ENCODE results near the gene NBEAL2. TPM values are rescaled to one million over a fixed set of nuclear protein-coding genes. Genes with fewer than 3 reads are reported as not detected.
A peak's percentile ranks its signal among the peaks of the same experiment; 100 is the strongest.

The NBEAL2 gene
- 11.4 TPM for total RNA-seq
- long read RNA-seq, partial matches to known transcripts, result 8 of 15 reads
- long read RNA-seq, other reads (novel, unspliced or antisense), result 7 of 15 reads

- DNase-seq, result peak; percentile 98
- ATAC-seq, result peak; percentile 84
- intact Hi-C loops (cut with micrococcal nuclease), result no loop called here
Measured at GRCh38 chr3:46978985-46979944, at the start of gene NBEAL2. TSS of gene NBEAL2 (plus strand) at chr3:46979666. CDS start at chr3:46979862, 196 bp downstream.

GRCh38 chr3:46930166-46930944 lies 49.1 kb upstream of the NBEAL2 start:
- ATAC-seq, result no peak

GRCh38 chr3:46930945-46931403 lies 48.5 kb upstream of the NBEAL2 start:
- ATAC-seq (no peak), DNase-seq (no peak)
- intact Hi-C loops (cut with micrococcal nuclease), result no loop called here

More at GRCh38 chr3:46930166-46930944, 49.1 kb upstream of the NBEAL2 start:
- DNase-seq, result peak; percentile 48
- intact Hi-C loops (cut with micrococcal nuclease), result no loop called here

GRCh38 chr3:46931631-46932331 lies 47.7 kb upstream of the NBEAL2 start:
- peak; percentile 76 for DNase-seq
- no peak for ATAC-seq
- intact Hi-C loops (cut with micrococcal nuclease), result no loop called here

- DNase-seq, result peak; percentile 46
- intact Hi-C loops (cut with micrococcal nuclease), result no loop called here
- ATAC-seq, result no peak
Measured at GRCh38 chr3:46932455-46933225, 46.8 kb upstream of the NBEAL2 start.

- no peak for ATAC-seq
- intact Hi-C loops (cut with micrococcal nuclease), result no loop called here
- no peak for DNase-seq
Measured at GRCh38 chr3:46933261-46933660, 46.2 kb upstream of the NBEAL2 start.

GRCh38 chr3:46934072-46934471 lies 45.4 kb upstream of the NBEAL2 start:
- intact Hi-C loops (cut with micrococcal nuclease), result no loop called here
- ATAC-seq (no peak), DNase-seq (peak; percentile 56)

- ATAC-seq (peak; percentile 59), DNase-seq (peak; percentile 84)
- intact Hi-C loops (cut with micrococcal nuclease), result no loop called here
Measured at GRCh38 chr3:46934498-46935167, 44.8 kb upstream of the NBEAL2 start.

- intact Hi-C loops (cut with micrococcal nuclease), result no loop called here
- peak; percentile 88 for ATAC-seq
- DNase-seq, result peak; percentile 85
Measured at GRCh38 chr3:46935168-46935858, 44.2 kb upstream of the NBEAL2 start.

- ATAC-seq, result no peak
- intact Hi-C loops (cut with micrococcal nuclease), result no loop called here
- DNase-seq, result no peak
Measured at GRCh38 chr3:46935989-46936558, 43.4 kb upstream of the NBEAL2 start.

- ATAC-seq (no peak), DNase-seq (no peak)
- intact Hi-C loops (cut with micrococcal nuclease), result no loop called here
Measured at GRCh38 chr3:46936733-46937250, 42.7 kb upstream of the NBEAL2 start.

- intact Hi-C loops (cut with micrococcal nuclease), result no loop called here
- no peak for DNase-seq
- no peak for ATAC-seq
Measured at GRCh38 chr3:46938118-46938517, 41.3 kb upstream of the NBEAL2 start.

GRCh38 chr3:46939578-46940445 lies 39.7 kb upstream of the NBEAL2 start:
- no peak for DNase-seq
- intact Hi-C loops (cut with micrococcal nuclease), result no loop called here
- no peak for ATAC-seq

GRCh38 chr3:46942076-46942475 lies 37.4 kb upstream of the NBEAL2 start:
- no peak for ATAC-seq
- intact Hi-C loops (cut with micrococcal nuclease), result no loop called here
- DNase-seq, result no peak

GRCh38 chr3:46942481-46943236 lies 36.8 kb upstream of the NBEAL2 start:
- no peak for DNase-seq
- intact Hi-C loops (cut with micrococcal nuclease), result no loop called here
- peak; percentile 1 for ATAC-seq
